ENCODE measurements around the gene MED25. TPM values are rescaled to one million over a fixed set of nuclear protein-coding genes. Genes with fewer than 3 reads are reported as not detected.

Gene MED25
- total RNA-seq, 5 donors from 2014 or later (not counting 1 experiment from before 2014, with no cell fraction given): 46.0 to 64.1 (median 57.6) TPM

DNA sequence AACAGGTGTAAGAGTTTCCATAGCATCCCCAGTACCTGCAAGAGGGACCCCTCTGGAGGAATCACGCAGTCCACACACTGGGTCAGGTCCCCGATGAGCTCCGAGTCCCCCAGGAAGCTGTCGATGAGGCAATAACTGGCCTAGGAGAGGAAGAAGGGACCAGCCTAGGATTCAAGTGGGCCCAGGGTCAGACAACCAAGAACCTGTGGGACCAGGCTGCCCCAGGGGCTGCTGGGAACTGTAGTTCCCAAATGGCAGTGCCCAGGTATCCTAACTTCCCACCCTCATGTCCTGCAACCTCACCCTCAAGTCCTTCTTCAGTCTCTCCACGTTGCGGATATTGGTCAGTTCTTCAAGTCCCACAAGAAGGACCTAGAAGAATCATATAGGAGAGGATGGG is 6.8 kb upstream of the MED25 start:
- Mint-ChIP-seq H3K27ac (no peak overlapping the region), H3K4me1 (peaks cover 41 to 56% (median 43%) of the 10 kb centered on the region in 3 donors), H3K27me3 (no peaks in the 10 kb centered on the region), H3K36me3 (peaks cover under 1% of the 10 kb centered on the region), H3K4me3 (peak overlapping the region in 2 of 3 donors; percentile 28 to 95), H3K9me3 (no peaks in the 10 kb centered on the region)
- Histone ChIP-seq H3K4me3 (ENCODE audit: control insufficient read depth in 1 of 2, extremely low read depth in 1 of 2, low read length in 1 of 2) (no peak overlapping the region), H3K36me3 (ENCODE audit: control insufficient read depth in 2 of 2, extremely low read depth in 1 of 2, insufficient read depth in 1 of 2, low read length in 1 of 2) (no peaks in the 10 kb centered on the region), H3K27me3 (replicated peaks in 1 of 2; ENCODE audit: control insufficient read depth in 2 of 2, extremely low read depth in 1 of 2, insufficient read depth in 2 of 2, low read length in 1 of 2) (peaks cover 0 to 5% of the 10 kb centered on the region in 2 experiments), H3K4me1 (ENCODE audit: control insufficient read depth in 1 of 2, extremely low read depth in 1 of 2, insufficient read depth in 2 of 2, low read length in 2 of 2) (peaks cover 0 to 35% of the 10 kb centered on the region in 2 experiments), H3K9me3 (no peaks in the 10 kb centered on the region), H3K27ac (ENCODE audit: low read length) (no peak overlapping the region)
- ATAC-seq (replicated peaks in 1 of 4) (no peak), DNase-seq (no peak)
- 100% methylated on average over 5 of the region's 6 CpGs for WGBS (ENCODE audit: insufficient coverage)
- ChIA-PET POLR2A (no interaction called here), CTCF (interaction anchor here (0.5 to 0.6 kb wide), 2 partner anchors 92 to 531 kb away, joined by 3 to 6 read pairs; no protein-coding TSS in a partner anchor)

DNA sequence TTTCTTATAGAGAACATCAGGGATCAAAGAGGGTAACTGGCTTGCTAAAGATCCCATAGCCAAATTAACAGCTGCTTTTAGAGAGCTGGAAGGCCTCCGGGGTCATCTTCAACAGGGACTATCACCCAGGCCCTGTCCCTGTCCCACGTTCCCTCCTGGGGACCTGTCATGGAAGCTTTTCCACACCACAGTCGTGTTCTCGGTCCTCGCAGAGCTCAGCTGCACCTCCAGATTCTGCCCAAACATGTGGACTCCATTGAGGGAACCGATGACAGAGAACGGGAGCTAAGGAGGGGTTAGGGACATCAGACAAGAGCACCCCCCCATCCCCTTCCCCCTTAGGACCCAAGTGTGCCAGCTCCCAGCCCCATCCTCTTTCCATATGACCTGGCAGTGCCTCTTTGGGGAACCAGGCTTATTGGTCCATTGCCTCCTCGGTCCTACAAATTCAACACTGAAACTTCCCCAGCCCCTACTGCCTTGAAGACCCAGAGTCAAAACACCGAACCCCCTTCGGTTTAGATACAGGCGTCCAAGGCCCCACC is 5.6 kb upstream of the MED25 start:
- H3K27ac Mint-ChIP-seq: peak overlapping the region; percentile 98 to 99
- peak overlapping the region; percentile 93 to 95 (median 93) for H3K4me3 Mint-ChIP-seq
- DNase-seq: peak in 1 of 35 experiments; percentile 3
- H3K4me1 Mint-ChIP-seq: peaks cover 41 to 59% (median 46%) of the 10 kb centered on the region in 3 donors
- peak overlapping the region; percentile 99 for H3K27ac ChIP-seq (ENCODE audit: low read length)
- ATAC-seq (replicated peaks in 1 of 4): no peak
- H3K27me3 ChIP-seq (replicated peaks in 1 of 2; ENCODE audit: control insufficient read depth in 2 of 2, extremely low read depth in 1 of 2, insufficient read depth in 2 of 2, low read length in 1 of 2): peaks cover 0 to 5% of the 10 kb centered on the region in 2 experiments
- no peaks in the 10 kb centered on the region for H3K27me3 Mint-ChIP-seq
- 49% methylated on average over 8 of the region's 11 CpGs for WGBS (ENCODE audit: insufficient coverage)
- ChIA-PET POLR2A (interaction anchor here in 1 of 2 donors (1.2 kb wide), 1 partner anchor 55 kb away, joined by 3 read pairs; the partner anchor contains the start of gene PNKP), CTCF (interaction anchor here in 1 of 2 donors (0.6 to 1.1 kb wide), 2 partner anchors 55 to 138 kb away, joined by 3 read pairs; no protein-coding TSS in a partner anchor)
- no peaks in the 10 kb centered on the region for H3K36me3 ChIP-seq (ENCODE audit: control insufficient read depth in 2 of 2, extremely low read depth in 1 of 2, insufficient read depth in 1 of 2, low read length in 1 of 2)
- H3K9me3 ChIP-seq: no peaks in the 10 kb centered on the region
- no peaks in the 10 kb centered on the region for H3K9me3 Mint-ChIP-seq
- H3K4me3 ChIP-seq (ENCODE audit: control insufficient read depth in 1 of 2, extremely low read depth in 1 of 2, low read length in 1 of 2): peak overlapping the region; percentile 87 to 92
- H3K4me1 ChIP-seq (ENCODE audit: control insufficient read depth in 1 of 2, extremely low read depth in 1 of 2, insufficient read depth in 2 of 2, low read length in 2 of 2): peaks cover 0 to 41% of the 10 kb centered on the region in 2 experiments
- no peaks in the 10 kb centered on the region for H3K36me3 Mint-ChIP-seq

DNA sequence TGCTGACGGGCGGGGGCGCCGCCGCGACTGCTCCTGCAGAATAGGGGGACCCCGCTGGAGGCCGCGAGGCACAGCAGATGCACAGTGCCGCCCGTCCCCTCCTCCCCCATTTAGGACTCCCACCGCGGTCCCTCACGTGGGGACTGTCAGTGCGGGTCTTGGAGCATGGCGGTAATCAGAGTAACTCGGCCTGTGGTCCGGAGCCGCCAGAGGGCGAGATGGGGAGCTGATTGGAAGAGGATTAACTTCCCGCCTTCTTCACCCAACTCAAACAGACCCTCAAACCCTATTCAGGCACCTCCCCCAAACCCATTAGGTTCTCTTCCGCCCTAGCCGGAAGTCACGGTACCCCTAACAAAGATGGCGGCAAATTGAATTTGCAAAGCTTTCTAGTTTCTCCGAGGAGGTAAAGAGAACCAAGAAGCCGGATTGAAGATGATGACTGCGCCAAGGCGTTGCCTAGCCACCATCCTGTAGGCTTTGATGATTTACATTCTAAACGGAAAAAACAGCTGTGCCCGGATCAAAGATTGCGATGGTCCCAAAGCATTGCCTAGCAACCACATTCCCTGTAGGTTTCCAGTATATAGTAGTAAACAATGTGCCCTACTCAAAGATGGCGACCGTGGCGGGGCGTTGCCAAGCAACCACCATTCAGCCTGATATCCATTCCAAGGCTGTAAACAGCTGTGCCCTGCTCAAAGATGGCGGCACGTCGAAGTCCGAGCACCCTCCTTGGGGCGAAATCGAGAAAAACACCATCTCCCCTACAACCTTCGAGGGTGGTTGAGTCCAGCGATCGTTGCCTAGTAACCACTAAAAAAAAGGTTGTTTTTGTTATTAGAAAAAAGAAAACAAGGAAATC is 4.9 kb upstream of the MED25 start, which contains the start of gene FUZ:
Gene FUZ, minus strand, starts transcription at position 296 of the 865 bp plus-strand sequence. Its CDS starts 186 bp downstream, at position 110.
- 4% methylated on average over 15 of the region's 45 CpGs for WGBS (ENCODE audit: insufficient coverage)

DNA sequence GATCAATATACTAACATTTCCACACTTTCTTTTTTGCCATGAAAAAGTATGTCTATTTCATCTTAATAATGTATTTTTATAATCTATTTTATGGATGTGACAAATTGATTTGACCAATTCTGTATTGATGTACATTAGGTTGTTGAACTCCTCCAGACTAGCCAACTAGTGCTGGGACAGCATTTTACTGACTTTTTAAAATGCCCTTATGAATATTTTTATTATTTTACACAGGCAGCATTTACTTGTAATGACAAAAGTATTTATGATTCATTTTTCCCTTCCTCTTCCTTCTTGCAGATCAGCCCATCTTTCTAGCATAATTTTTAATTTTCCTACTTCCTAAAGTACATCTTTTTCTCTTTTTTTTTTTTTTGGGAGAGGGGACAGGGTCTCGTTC is 4.1 kb upstream of the MED25 start:
- POLR2A ChIA-PET: interaction anchor here in 1 of 2 donors (0.6 kb wide), 1 partner anchor 551 kb away, joined by 3 read pairs; no protein-coding TSS in a partner anchor
- Mint-ChIP-seq H3K27me3 (no peaks in the 10 kb centered on the region), H3K27ac (peak overlapping the region; percentile 74 to 75), H3K4me3 (peak overlapping the region; percentile 39 to 95 (median 93)), H3K9me3 (no peaks in the 10 kb centered on the region), H3K4me1 (peaks cover 41 to 57% (median 44%) of the 10 kb centered on the region in 3 donors), H3K36me3 (no peaks in the 10 kb centered on the region)
- Histone ChIP-seq H3K27me3 (replicated peaks in 1 of 2; ENCODE audit: control insufficient read depth in 2 of 2, extremely low read depth in 1 of 2, insufficient read depth in 2 of 2, low read length in 1 of 2) (peaks cover 0 to 5% of the 10 kb centered on the region in 2 experiments), H3K36me3 (ENCODE audit: control insufficient read depth in 2 of 2, extremely low read depth in 1 of 2, insufficient read depth in 1 of 2, low read length in 1 of 2) (no peaks in the 10 kb centered on the region), H3K27ac (ENCODE audit: low read length) (peak overlapping the region; percentile 99), H3K4me1 (ENCODE audit: control insufficient read depth in 1 of 2, extremely low read depth in 1 of 2, insufficient read depth in 2 of 2, low read length in 2 of 2) (peaks cover 4 to 39% of the 10 kb centered on the region in 2 experiments), H3K9me3 (no peaks in the 10 kb centered on the region), H3K4me3 (ENCODE audit: control insufficient read depth in 1 of 2, extremely low read depth in 1 of 2, low read length in 1 of 2) (no peak overlapping the region)
- DNase-seq (no peak), ATAC-seq (replicated peaks in 1 of 4) (no peak)
- WGBS (ENCODE audit: insufficient coverage): no CpG with 5 or more reads among the region's 1 CpG
- CTCF ChIA-PET: interaction anchor here in 1 of 2 donors (1.1 kb wide), 1 partner anchor 37 kb away, joined by 4 read pairs; the partner anchor contains the start of gene PTOV1

More for the DNA sequence above, 4.9 kb upstream of the MED25 start, which contains the start of gene FUZ:
- Histone ChIP-seq H3K9me3 (no peaks in the 10 kb centered on the region), H3K4me1 (ENCODE audit: control insufficient read depth in 1 of 2, extremely low read depth in 1 of 2, insufficient read depth in 2 of 2, low read length in 2 of 2) (peaks cover 0 to 40% of the 10 kb centered on the region in 2 experiments), H3K4me3 (ENCODE audit: control insufficient read depth in 1 of 2, extremely low read depth in 1 of 2, low read length in 1 of 2) (peak within 1 kb of the TSS; percentile 87 to 92), H3K36me3 (ENCODE audit: control insufficient read depth in 2 of 2, extremely low read depth in 1 of 2, insufficient read depth in 1 of 2, low read length in 1 of 2) (no peaks in the 10 kb centered on the region), H3K27me3 (replicated peaks in 1 of 2; ENCODE audit: control insufficient read depth in 2 of 2, extremely low read depth in 1 of 2, insufficient read depth in 2 of 2, low read length in 1 of 2) (peaks cover 0 to 5% of the 10 kb centered on the region in 2 experiments), H3K27ac (ENCODE audit: low read length) (peak within 1 kb of the TSS; percentile 99)
- H3K36me3 Mint-ChIP-seq: no peaks in the 10 kb centered on the region
- H3K4me1 Mint-ChIP-seq: peaks cover 38 to 58% (median 45%) of the 10 kb centered on the region in 3 donors
- DNase-seq (peak; percentile 80 to 97 (median 90)), ATAC-seq (replicated peaks in 1 of 4) (peak; percentile 58 to 67 (median 63))
- ChIA-PET CTCF (interaction anchor here in 1 of 2 donors (0.6 to 1.1 kb wide), 4 partner anchors 37 to 696 kb away, joined by 3 to 4 read pairs (median 3); partner anchors contain the start of gene PTOV1), POLR2A (interaction anchor here in 1 of 2 donors (0.6 to 1.2 kb wide), 2 partner anchors 54 to 550 kb away, joined by 3 read pairs; partner anchors contain the start of gene PNKP)
- H3K4me3 Mint-ChIP-seq: peak within 1 kb of the TSS; percentile 93 to 95 (median 93)
- peak within 1 kb of the TSS; percentile 98 to 99 for H3K27ac Mint-ChIP-seq
- H3K27me3 Mint-ChIP-seq: no peaks in the 10 kb centered on the region
- no peaks in the 10 kb centered on the region for H3K9me3 Mint-ChIP-seq

DNA sequence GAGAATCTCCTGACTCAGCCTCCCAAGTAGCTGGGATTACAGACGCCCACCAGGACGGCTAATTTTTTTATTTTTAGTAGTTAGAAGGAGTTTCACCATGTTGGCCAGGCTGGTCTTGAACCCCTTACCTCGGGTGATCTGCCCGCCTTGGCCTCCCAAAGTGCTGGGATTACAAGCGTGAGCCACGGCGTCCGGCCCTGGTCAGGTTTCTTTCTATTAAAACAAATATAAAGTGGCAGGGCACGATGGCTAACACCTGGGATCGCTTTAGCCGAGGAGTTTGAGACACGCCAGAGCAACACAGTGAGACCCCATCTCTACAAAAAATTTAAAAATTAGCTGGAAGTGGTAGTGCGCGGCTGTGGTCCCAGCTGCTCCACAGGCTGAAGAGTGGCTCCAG is 1.5 kb upstream of the MED25 start:
- Mint-ChIP-seq H3K4me3 (no peak overlapping the region), H3K27ac (peak overlapping the region in 1 of 2 donors; percentile 69), H3K9me3 (no peaks in the 10 kb centered on the region), H3K36me3 (peaks cover 4% of the 10 kb centered on the region), H3K27me3 (no peaks in the 10 kb centered on the region), H3K4me1 (peaks cover 51 to 55% (median 53%) of the 10 kb centered on the region in 3 donors)
- 84% methylated on average over 7 of the region's 14 CpGs for WGBS (ENCODE audit: insufficient coverage)
- no peaks in the 10 kb centered on the region for H3K9me3 ChIP-seq
- DNase-seq (no peak), ATAC-seq (replicated peaks in 1 of 4) (no peak)
- H3K4me3 ChIP-seq (ENCODE audit: control insufficient read depth in 1 of 2, extremely low read depth in 1 of 2, low read length in 1 of 2): no peak overlapping the region
- peaks cover 4 to 34% of the 10 kb centered on the region in 2 experiments for H3K4me1 ChIP-seq (ENCODE audit: control insufficient read depth in 1 of 2, extremely low read depth in 1 of 2, insufficient read depth in 2 of 2, low read length in 2 of 2)
- H3K36me3 ChIP-seq (ENCODE audit: control insufficient read depth in 2 of 2, extremely low read depth in 1 of 2, insufficient read depth in 1 of 2, low read length in 1 of 2): peaks cover 0 to 8% of the 10 kb centered on the region in 2 donors
- H3K27ac ChIP-seq (ENCODE audit: low read length): peak overlapping the region; percentile 94
- CTCF ChIA-PET: no interaction called here
- POLR2A ChIA-PET: no interaction called here
- H3K27me3 ChIP-seq (replicated peaks in 1 of 2; ENCODE audit: control insufficient read depth in 2 of 2, extremely low read depth in 1 of 2, insufficient read depth in 2 of 2, low read length in 1 of 2): no peaks in the 10 kb centered on the region

All from T-cell (primary cell).